HCT116 (cell line): ENCODE results near the gene DNAJB1. TPM values are rescaled to one million over a fixed set of nuclear protein-coding genes. Genes with fewer than 3 reads are reported as not detected.

Experiments
- ATAC-seq: fragments of 200-7000 bp; cut with Tn5 transposase; 2 replicates; pipeline ENCODE4 v1.9.1; 2020; ENCODE audit warnings: mild to moderate bottlenecking, moderate library complexity
- BruUV-seq: library from RNA; stranded (reverse); fragments of 400-500 nt; replicated peaks from 2 replicates; lab custom pipeline; 2021; lab: Mats Ljungman, UMichigan
- CTCF ChIA-PET: fragments of 300-600 bp; sonication (Branson Sonifier 250); formaldehyde crosslinking; loops from one replicate; lab custom pipeline; 2021; ENCODE audit warnings: antibody characterized with exemption; lab: Charles Lee
- POLR2A ChIA-PET: fragments of 300-600, 350-600 bp; sonication (Branson Sonifier 250); formaldehyde crosslinking; loops from one replicate; lab custom pipeline; 2021; ENCODE audit warnings: antibody characterized with exemption; lab: Charles Lee
- RAD21 ChIA-PET, 2 experiments: fragments of 300-600 bp; sonication (Branson Sonifier 250); formaldehyde crosslinking; loops; one replicate each; lab custom pipeline; 2023; ENCODE audit warnings: low total read pairs in 2 of 2; ENCODE audit not compliant: uncharacterized antibody in 2 of 2, unreplicated experiment in 2 of 2, low non-redundant PET in 1 of 2; lab: Charles Lee
- DNase-seq: peaks from one replicate; pipeline ENCODE4 v3.0.0-alpha.2; 2010; ENCODE audit warnings: low read depth, low spot score
- H2AFZ ChIP-seq: fragments of 200-600 bp; shearing (Covaris generic), sonication (generic); 2 replicates; pipeline ENCODE4 v1.6.1; 2017; ENCODE audit warnings: low read depth, mixed run types, mixed read lengths, antibody characterized with exemption, low read length; ENCODE audit not compliant: poor library complexity, severe bottlenecking
- H3K27ac ChIP-seq: 2 replicates; pipeline ENCODE4 v1.5.1; 2012; ENCODE audit warnings: low read depth, low read length
- H3K27me3 ChIP-seq: fragments of 200-600 bp; sonication (generic); 2 replicates; pipeline ENCODE4 v1.6.1; 2016; ENCODE audit warnings: mixed run types, low read length, mixed read lengths; ENCODE audit not compliant: insufficient read depth
- H3K36me3 ChIP-seq, 2 experiments: fragments of 200-500 bp in 1 of 2; fragments of 200-600 bp in 1 of 2; sonication (Bioruptor generic) in 1 of 2; sonication (generic) in 1 of 2; 2 replicates each; pipeline versions ENCODE4 v1.5.1 to v1.6.1; 2014 to 2016; ENCODE audit warnings: low read length in 2 of 2, inconsistent platforms in 1 of 2, mixed read lengths in 1 of 2, mixed run types in 1 of 2; ENCODE audit not compliant: insufficient read depth in 2 of 2, control insufficient read depth in 1 of 2
- H3K4me1 ChIP-seq, 2 experiments: fragments of 200-600 bp in 1 of 2; sonication (generic) in 1 of 2; 2 replicates each; pipeline versions ENCODE4 v1.5.1 to v1.6.1; 2012 to 2017; ENCODE audit warnings: low read length in 2 of 2, inconsistent platforms in 1 of 2, mild to moderate bottlenecking in 1 of 2, mixed read lengths in 1 of 2, mixed run types in 1 of 2, moderate library complexity in 1 of 2; ENCODE audit not compliant: insufficient read depth in 2 of 2, control insufficient read depth in 1 of 2
- H3K4me2 ChIP-seq: fragments of 200-600 bp; sonication (generic); 2 replicates; pipeline ENCODE4 v1.6.1; 2017; ENCODE audit warnings: mixed run types, low read length, mixed read lengths
- H3K4me3 ChIP-seq, 2 experiments: fragments of 200-600 bp in 1 of 2; sonication (generic) in 1 of 2; replicated peaks in 1 of 2; 2 replicates each; pipeline ENCODE4 v1.5.1; 2011 to 2016; ENCODE audit warnings: low read length in 2 of 2, control low read depth in 1 of 2, low read depth in 1 of 2, mild to moderate bottlenecking in 1 of 2, mixed read lengths in 1 of 2, mixed run types in 1 of 2
- H3K79me2 ChIP-seq: fragments of 200-600 bp; sonication (generic); 2 replicates; pipeline ENCODE4 v1.6.1; 2017; ENCODE audit warnings: mild to moderate bottlenecking, mixed run types, low read length, moderate library complexity, mixed read lengths; ENCODE audit not compliant: insufficient read depth
- H3K9ac ChIP-seq: fragments of 200-600 bp; sonication (generic); 2 replicates; pipeline ENCODE4 v1.6.1; 2016; ENCODE audit warnings: low read length, mixed read lengths
- H3K9me2 ChIP-seq: fragments of 200-600 bp; sonication (generic), shearing (Covaris generic); 2 replicates; pipeline ENCODE4 v1.6.1; 2017; ENCODE audit warnings: mixed run types, mild to moderate bottlenecking, moderate library complexity; ENCODE audit not compliant: insufficient read depth
- H3K9me3 ChIP-seq, 2 experiments: fragments of 200-500 bp in 1 of 2; fragments of 200-600 bp in 1 of 2; sonication (Bioruptor generic) in 1 of 2; sonication (generic) in 1 of 2; 2 replicates each; pipeline ENCODE4 v1.6.1; 2014 to 2017; ENCODE audit warnings: low read length in 2 of 2, mixed read lengths in 2 of 2, inconsistent platforms in 1 of 2, low read depth in 1 of 2, mild to moderate bottlenecking in 1 of 2, mixed run types in 1 of 2, moderate library complexity in 1 of 2; ENCODE audit not compliant: control insufficient read depth in 1 of 2, insufficient read depth in 1 of 2
- H4K20me1 ChIP-seq: fragments of 200-600 bp; sonication (generic), shearing (Covaris generic); 2 replicates; pipeline ENCODE4 v1.6.1; 2017; ENCODE audit warnings: mixed run types, mild to moderate bottlenecking, moderate library complexity; ENCODE audit not compliant: insufficient read depth
- ELF1 ChIP-seq: IDR thresholded peaks from 2 replicates; pipeline ENCODE4 v1.6.1; 2012; ENCODE audit warnings: low read depth, borderline replicate concordance
- EZH2phosphoT487 ChIP-seq: fragments of 200-600 bp; IDR thresholded peaks from 2 replicates; pipeline ENCODE4 v1.6.1; 2018; ENCODE audit warnings: antibody characterized with exemption, borderline replicate concordance
- FOSL1 ChIP-seq: IDR thresholded peaks from 2 replicates; pipeline ENCODE4 v1.6.1; 2012; ENCODE audit warnings: low read depth
- JUND ChIP-seq: IDR thresholded peaks from 2 replicates; pipeline ENCODE4 v1.6.1; 2012
- MAX ChIP-seq: IDR thresholded peaks from 2 replicates; pipeline ENCODE4 v1.6.1; 2012
- POLR2A ChIP-seq: IDR thresholded peaks from 2 replicates; pipeline ENCODE4 v1.7.0; 2011; ENCODE audit warnings: borderline replicate concordance; ENCODE audit not compliant: insufficient read depth, insufficient read length; ENCODE audit errors: extremely low read depth
- SP1 ChIP-seq: IDR thresholded peaks from 2 replicates; pipeline ENCODE4 v1.6.1; 2012; ENCODE audit warnings: low read depth
- SRF ChIP-seq: IDR thresholded peaks from 2 replicates; pipeline ENCODE4 v1.6.1; 2012; ENCODE audit warnings: low read depth
- TCF7L2 ChIP-seq: IDR thresholded peaks from 2 replicates; pipeline ENCODE4 v1.7.0; 2011; ENCODE audit warnings: borderline replicate concordance, inconsistent platforms; ENCODE audit not compliant: insufficient read depth, insufficient read length; ENCODE audit errors: extremely low read depth
- YY1 ChIP-seq: IDR thresholded peaks from 2 replicates; pipeline ENCODE4 v1.6.1; 2011; ENCODE audit warnings: low read length, low read depth, moderate library complexity, mild to moderate bottlenecking; ENCODE audit not compliant: insufficient replicate concordance; ENCODE audit errors: extremely low read depth
- ZNF274 ChIP-seq: fragments of 200-500 bp; sonication (Bioruptor generic); IDR thresholded peaks from 2 replicates; pipeline ENCODE4 v1.6.1; 2014; ENCODE audit warnings: mild to moderate bottlenecking, low read depth, low read length, inconsistent platforms
- intact Hi-C: fragments of 100-400 bp; cut with micrococcal nuclease; formaldehyde crosslinking; loops from 2 replicates; pipeline ENCODE4 v1.10.0; 2022
- total RNA-seq: library from RNA; stranded (reverse); gene quantifications from one replicate; pipeline ENCODE4 v1.2.1, GENCODE V29; 2021; ENCODE audit not compliant: unreplicated experiment
- TF ChIP-seq, protein P1 (sequence below): IDR thresholded peaks from 2 replicates; pipeline ENCODE4 v1.6.1; 2012

Gene DNAJB1
- total RNA-seq, 1 experiment from 2014 or later, result 175 TPM

DNA sequence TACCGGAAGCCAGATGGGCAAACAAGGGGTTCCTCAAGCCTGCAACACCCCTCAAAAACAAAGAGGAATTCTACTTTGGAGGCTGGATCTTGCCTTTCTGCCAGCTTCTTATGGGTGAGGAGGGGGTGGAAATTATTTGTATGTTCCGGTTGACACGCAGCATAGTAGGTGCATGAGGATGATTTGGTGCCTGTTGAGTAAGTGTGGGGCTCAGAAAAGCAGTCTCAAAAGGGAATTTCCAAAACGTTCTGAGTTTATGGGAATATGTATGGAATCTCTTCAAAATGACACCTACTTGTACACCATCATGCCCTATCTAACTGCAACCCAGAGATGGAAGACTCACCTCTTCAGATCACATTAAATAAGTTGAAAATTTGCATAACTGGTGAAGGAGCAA is 8.2 kb upstream of the DNAJB1 start:
- Histone ChIP-seq H3K27me3 (no peaks in the 10 kb centered on the region), H2AFZ (no peak overlapping the region), H3K9ac (no peak overlapping the region), H3K9me3 (no peaks in the 10 kb centered on the region), H4K20me1 (0 out of 2 replicates have a peak, but pooled peaks cover 5% of the 10 kb centered on the region), H3K4me2 (no peak overlapping the region), H3K27ac (no peak overlapping the region), H3K9me2 (no peaks in the 10 kb centered on the region), H3K4me3 (no peak overlapping the region), H3K4me1 (peaks cover 23 to 59% of the 10 kb centered on the region in 2 experiments), H3K79me2 (peaks cover 19% of the 10 kb centered on the region), H3K36me3 (no peaks in the 10 kb centered on the region)
- RAD21 ChIA-PET, result no interaction called here
- intact Hi-C loops, result no loop called here
- no peak for DNase-seq
- ATAC-seq, result no peak
- no peak for TF ChIP-seq ELF1
- no peak for TF ChIP-seq YY1
- TF ChIP-seq EZH2phosphoT487, result no peak
- TF ChIP-seq POLR2A, result no peak
- no peak for TF ChIP-seq JUND
- no peak for TF ChIP-seq SP1
- no peak for TF ChIP-seq SRF
- TF ChIP-seq, protein P1, sequence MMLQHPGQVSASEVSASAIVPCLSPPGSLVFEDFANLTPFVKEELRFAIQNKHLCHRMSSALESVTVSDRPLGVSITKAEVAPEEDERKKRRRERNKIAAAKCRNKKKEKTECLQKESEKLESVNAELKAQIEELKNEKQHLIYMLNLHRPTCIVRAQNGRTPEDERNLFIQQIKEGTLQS, result no peak
- no peak for TF ChIP-seq FOSL1
- TF ChIP-seq TCF7L2, result no peak
- no peak for TF ChIP-seq MAX
- TF ChIP-seq ZNF274, result no peak
- POLR2A ChIA-PET, result interaction anchor here (1.1 to 1.3 kb wide), 2 partner anchors 9 to 12 kb away, joined by 3 to 5 read pairs; no protein-coding TSS in a partner anchor
- CTCF ChIA-PET, result no interaction called here
- no TSS peak for BruUV-seq
